Endodermal cell (in vitro differentiated cells): ENCODE results near the gene TRNAU1AP. TPM values are rescaled to one million over a fixed set of nuclear protein-coding genes. Genes with fewer than 3 reads are reported as not detected.

ENCODE experiments used
- DNase-seq: peaks from one replicate; pipeline ENCODE4 v3.0.0-alpha.2; 2017
- H3K27ac ChIP-seq: 2 replicates; pipeline ENCODE4 v1.5.1; 2013; ENCODE audit warnings: mild to moderate bottlenecking, low read depth, low read length, moderate library complexity
- H3K27me3 ChIP-seq: 2 replicates; pipeline ENCODE4 v1.6.1; 2013; ENCODE audit warnings: mild to moderate bottlenecking, low read length, moderate library complexity; ENCODE audit not compliant: insufficient read depth, control insufficient read depth, poor library complexity, severe bottlenecking
- H3K36me3 ChIP-seq: 2 replicates; pipeline ENCODE4 v1.7.0; 2013; ENCODE audit warnings: mild to moderate bottlenecking, low read length, moderate library complexity; ENCODE audit not compliant: control insufficient read depth, insufficient read depth
- H3K4me1 ChIP-seq: one replicate; pipeline ENCODE4 v1.7.0; 2013; ENCODE audit warnings: low read length; ENCODE audit not compliant: control insufficient read depth, insufficient read depth
- H3K4me3 ChIP-seq: 2 replicates; pipeline ENCODE4 v1.5.1; 2013; ENCODE audit warnings: mild to moderate bottlenecking, low read length, moderate library complexity
- H3K9ac ChIP-seq: 2 replicates; pipeline ENCODE4 v1.6.1; 2013; ENCODE audit warnings: mild to moderate bottlenecking, low read length, moderate library complexity; ENCODE audit not compliant: poor library complexity, severe bottlenecking; ENCODE audit errors: extremely low read depth
- H3K9me3 ChIP-seq: 2 replicates; pipeline ENCODE4 v1.6.1; 2013; ENCODE audit warnings: mild to moderate bottlenecking, low read length, moderate library complexity; ENCODE audit not compliant: control insufficient read depth
- H3K27ac Mint-ChIP-seq: 2 replicates; pipeline ENCODE4 v1.8.0; 2020; ENCODE audit warnings: mixed read lengths
- H3K27me3 Mint-ChIP-seq: 2 replicates; pipeline ENCODE4 v1.8.0; 2021; ENCODE audit warnings: mild to moderate bottlenecking, mixed read lengths; ENCODE audit not compliant: insufficient read depth
- H3K36me3 Mint-ChIP-seq: 2 replicates; pipeline ENCODE4 v1.8.0; 2020; ENCODE audit warnings: low read depth, mixed read lengths
- H3K4me1 Mint-ChIP-seq: 2 replicates; pipeline ENCODE4 v1.8.0; 2020; ENCODE audit warnings: mixed read lengths
- H3K4me3 Mint-ChIP-seq: 2 replicates; pipeline ENCODE4 v1.8.0; 2020; ENCODE audit warnings: mild to moderate bottlenecking, moderate library complexity, mixed read lengths
- H3K9me3 Mint-ChIP-seq: 2 replicates; pipeline ENCODE4 v1.8.0; 2020; ENCODE audit warnings: mild to moderate bottlenecking, mixed read lengths
- WGBS, 2 experiments: methylation state at CpG; one replicate each; pipeline versions ENCODE4 v1.1.5 to v1.1.7; 2013; ENCODE audit warnings: missing lambda C conversion rate in 2 of 2, mixed read lengths in 1 of 2; ENCODE audit not compliant: insufficient coverage in 1 of 2, insufficient read length in 1 of 2; 5-methylcytosine and 5-hydroxymethylcytosine counted together
- total RNA-seq, 2 donors: library from RNA; stranded (reverse); fragmentation: NEBNext Ultra II Directional in 1 of 2; extraction: Animal tissue kit (Norgen Biotek cat#: 25700) in 1 of 2; gene quantifications; 2 replicates in 1 of 2; 3 replicates in 1 of 2; pipeline ENCODE4 v1.2.1, GENCODE V29; 2021
- TF ChIP-seq, protein P1 (sequence below): fragments of 200-600 bp; sonication (generic); conservative IDR thresholded peaks from 2 replicates; pipeline ENCODE4 v1.5.0; 2021; ENCODE audit warnings: antibody characterized with exemption, mild to moderate bottlenecking

Gene TRNAU1AP
- total RNA-seq, 2 donors from 2014 or later = 49.6 to 53.7 TPM

DNA sequence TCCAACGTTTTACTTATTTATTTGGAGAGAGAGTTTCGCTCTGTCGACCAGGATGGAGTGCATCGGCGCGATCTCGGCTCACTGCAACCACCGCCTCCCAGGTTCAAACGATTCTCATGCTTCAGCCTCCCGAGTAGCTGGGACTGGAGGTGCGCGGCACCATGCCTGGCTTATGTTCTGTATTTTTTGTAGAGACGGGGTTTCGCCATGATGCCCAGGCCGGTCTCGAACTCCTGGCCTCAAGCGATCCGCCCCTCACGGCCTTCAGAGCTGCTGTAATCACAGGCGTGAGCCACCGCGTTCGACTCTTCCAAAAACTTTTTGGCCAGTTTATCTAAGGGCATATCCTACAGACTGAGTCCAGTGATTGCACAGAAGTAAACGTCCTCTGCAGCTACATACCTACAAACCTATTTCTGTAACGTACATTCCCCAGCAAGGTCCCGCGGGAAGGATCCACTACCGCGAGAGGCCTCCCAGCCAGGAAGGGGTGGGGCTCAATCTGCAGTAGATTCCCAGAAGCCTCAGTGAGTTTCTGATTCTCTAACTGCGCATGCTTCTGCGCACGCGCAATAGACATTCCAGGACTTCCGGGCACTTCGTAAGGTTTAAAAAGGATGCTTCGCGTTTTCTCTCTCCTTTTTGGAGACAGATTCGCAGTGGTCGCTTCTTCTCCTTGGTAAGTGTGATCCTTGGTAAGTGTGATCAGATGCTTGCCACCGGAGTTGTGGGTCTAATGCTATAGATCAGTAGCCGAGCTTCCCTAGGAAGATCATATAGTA, 47.3 kb upstream of the TRNAU1AP start, which contains the start of gene RCC1:
RCC1 (plus strand) TSS at position 638 of the 782 bp plus-strand sequence. CDS start 23,824 bp downstream, outside the sequence.
- no peaks in the 10 kb centered on the region for H3K27me3 Mint-ChIP-seq
- Histone ChIP-seq H3K9me3 (no peaks in the 10 kb centered on the region), H3K4me1 (no peaks in the 10 kb centered on the region), H3K27ac (peak within 1 kb of the TSS; percentile 84), H3K4me3 (peak within 1 kb of the TSS; percentile 93), H3K9ac (peak within 1 kb of the TSS; percentile 99), H3K36me3 (peaks cover 44% of the 10 kb centered on the region), H3K27me3 (no peaks in the 10 kb centered on the region)
- TF ChIP-seq, protein P1, sequence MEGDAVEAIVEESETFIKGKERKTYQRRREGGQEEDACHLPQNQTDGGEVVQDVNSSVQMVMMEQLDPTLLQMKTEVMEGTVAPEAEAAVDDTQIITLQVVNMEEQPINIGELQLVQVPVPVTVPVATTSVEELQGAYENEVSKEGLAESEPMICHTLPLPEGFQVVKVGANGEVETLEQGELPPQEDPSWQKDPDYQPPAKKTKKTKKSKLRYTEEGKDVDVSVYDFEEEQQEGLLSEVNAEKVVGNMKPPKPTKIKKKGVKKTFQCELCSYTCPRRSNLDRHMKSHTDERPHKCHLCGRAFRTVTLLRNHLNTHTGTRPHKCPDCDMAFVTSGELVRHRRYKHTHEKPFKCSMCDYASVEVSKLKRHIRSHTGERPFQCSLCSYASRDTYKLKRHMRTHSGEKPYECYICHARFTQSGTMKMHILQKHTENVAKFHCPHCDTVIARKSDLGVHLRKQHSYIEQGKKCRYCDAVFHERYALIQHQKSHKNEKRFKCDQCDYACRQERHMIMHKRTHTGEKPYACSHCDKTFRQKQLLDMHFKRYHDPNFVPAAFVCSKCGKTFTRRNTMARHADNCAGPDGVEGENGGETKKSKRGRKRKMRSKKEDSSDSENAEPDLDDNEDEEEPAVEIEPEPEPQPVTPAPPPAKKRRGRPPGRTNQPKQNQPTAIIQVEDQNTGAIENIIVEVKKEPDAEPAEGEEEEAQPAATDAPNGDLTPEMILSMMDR = no peak
- peak within 1 kb of the TSS; percentile 98 for H3K27ac Mint-ChIP-seq
- peaks cover 48% of the 10 kb centered on the region for H3K36me3 Mint-ChIP-seq
- DNase-seq = peak; percentile 98
- 5 to 6% methylated on average over 34 to 39 of the region's 41 CpGs for WGBS, 2 experiments
- H3K9me3 Mint-ChIP-seq = peaks cover 2% of the 10 kb centered on the region
- H3K4me1 Mint-ChIP-seq = peaks cover 19% of the 10 kb centered on the region
- peak within 1 kb of the TSS; percentile 99 for H3K4me3 Mint-ChIP-seq

DNA sequence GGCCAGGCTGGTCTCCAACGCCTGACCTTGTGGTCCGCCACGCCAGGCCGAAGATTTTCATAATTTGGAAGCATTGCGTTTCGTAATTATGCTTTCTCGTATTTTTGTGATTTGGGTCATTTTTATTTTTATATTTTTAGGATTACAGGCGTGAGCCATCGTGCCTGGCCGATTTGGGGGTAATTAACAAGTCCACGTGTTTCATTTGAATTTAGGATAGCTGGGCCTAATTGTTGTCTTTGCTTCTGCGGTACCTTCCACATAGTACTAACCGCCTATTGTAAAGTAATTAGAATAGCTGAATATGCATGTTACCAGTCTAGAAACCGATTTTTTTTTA, 46.0 kb upstream of the TRNAU1AP start:
- Histone ChIP-seq H3K27me3 (no peaks in the 10 kb centered on the region), H3K4me1 (no peaks in the 10 kb centered on the region), H3K9me3 (no peaks in the 10 kb centered on the region), H3K4me3 (peak overlapping the region; percentile 93), H3K36me3 (peaks cover 51% of the 10 kb centered on the region), H3K9ac (peak overlapping the region; percentile 99), H3K27ac (peak overlapping the region; percentile 84)
- Mint-ChIP-seq H3K9me3 (peaks cover 2% of the 10 kb centered on the region), H3K4me1 (peaks cover 19% of the 10 kb centered on the region), H3K27me3 (no peaks in the 10 kb centered on the region), H3K4me3 (peak overlapping the region; percentile 99), H3K36me3 (peaks cover 59% of the 10 kb centered on the region), H3K27ac (peak overlapping the region; percentile 98)
- TF ChIP-seq, protein P1 = no peak
- 0% methylated on average over 4 to 13 of the region's 14 CpGs for WGBS, 2 experiments
- no peak for DNase-seq

DNA sequence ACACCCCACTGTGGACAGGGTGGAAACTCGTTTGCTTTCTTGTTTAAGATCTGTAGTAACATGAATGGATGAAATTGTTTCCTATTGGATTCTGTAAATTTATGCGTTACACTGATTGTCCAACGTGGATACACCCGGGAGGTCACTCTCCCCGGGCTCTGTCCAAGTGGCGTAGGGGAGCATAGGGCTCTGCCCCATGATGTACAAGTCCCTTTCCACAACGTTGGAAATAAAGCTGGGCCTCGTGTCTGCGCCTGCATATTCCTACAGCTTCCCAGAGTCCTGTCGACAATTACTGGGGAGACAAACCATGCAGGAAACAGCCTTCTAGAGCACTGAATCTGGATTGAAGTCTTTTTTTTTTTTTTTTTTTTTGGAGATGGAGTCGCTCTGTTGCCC, 45.6 kb upstream of the TRNAU1AP start:
- no peaks in the 10 kb centered on the region for H3K4me1 ChIP-seq

More for the DNA sequence above, 45.6 kb upstream of the TRNAU1AP start:
- Histone ChIP-seq H3K27ac (peak overlapping the region; percentile 84), H3K4me3 (peak overlapping the region; percentile 93), H3K9me3 (no peaks in the 10 kb centered on the region), H3K36me3 (peaks cover 54% of the 10 kb centered on the region), H3K27me3 (no peaks in the 10 kb centered on the region), H3K9ac (peak overlapping the region; percentile 99)
- H3K36me3 Mint-ChIP-seq = peaks cover 62% of the 10 kb centered on the region
- peaks cover 19% of the 10 kb centered on the region for H3K4me1 Mint-ChIP-seq
- TF ChIP-seq, protein P1 = no peak
- peak overlapping the region; percentile 98 for H3K27ac Mint-ChIP-seq
- H3K4me3 Mint-ChIP-seq = peak overlapping the region; percentile 99
- DNase-seq = no peak
- no peaks in the 10 kb centered on the region for H3K27me3 Mint-ChIP-seq
- WGBS, 2 experiments = 0 to 1% methylated on average over 8 to 11 of the region's 11 CpGs
- peaks cover 2% of the 10 kb centered on the region for H3K9me3 Mint-ChIP-seq
